ENCODE measurements around the gene FOXI1. TPM values are rescaled to one million over a fixed set of nuclear protein-coding genes. Genes with fewer than 3 reads are reported as not detected.

The FOXI1 gene
- polyA plus RNA-seq (2013): 0.05 TPM

- H3K4me3 ChIP-seq (ENCODE audit: control insufficient read depth in 1 of 7, extremely low read depth in 1 of 7, insufficient read depth in 4 of 7, low read depth in 2 of 7, low read length in 6 of 7): peak within 1 kb of the TSS in 1 of 7 experiments; percentile 25
- H3K27me3 ChIP-seq (replicated peaks in 2 of 5; ENCODE audit: control insufficient read depth in 4 of 5, insufficient read depth in 5 of 5, low read length in 4 of 5): no peaks in the 10 kb centered on the region
- ChIA-PET CTCF (interaction anchor here (1.0 kb wide), 1 partner anchor 79 kb away, joined by 4 read pairs; no protein-coding TSS in a partner anchor), POLR2A (interaction anchor here (0.6 kb wide), 1 partner anchor 1055 kb away, joined by 3 read pairs; no protein-coding TSS in a partner anchor)
- H3K4me1 ChIP-seq (ENCODE audit: control extremely low read depth in 1 of 4, control insufficient read depth in 4 of 4, insufficient read depth in 4 of 4, low read length in 3 of 4): peaks cover 0 to 11% (median 6%) of the 10 kb centered on the region in 4 experiments
- no peaks in the 10 kb centered on the region for H3K9me3 ChIP-seq (ENCODE audit: control extremely low read depth in 1 of 5, control insufficient read depth in 4 of 5, insufficient read depth in 2 of 5, low read depth in 1 of 5, low read length in 4 of 5)
- WGBS (ENCODE audit: insufficient coverage): 65% methylated on average over 32 of the region's 53 CpGs
- peak; percentile 48 to 84 (median 80) for DNase-seq
- no peaks in the 10 kb centered on the region for H3K36me3 ChIP-seq (ENCODE audit: control insufficient read depth in 4 of 4, insufficient read depth in 4 of 4, low read length in 3 of 4)
- no peak within 1 kb of the TSS for H3K27ac ChIP-seq (ENCODE audit: insufficient read depth in 1 of 2, low read depth in 1 of 2, low read length in 2 of 2, poor library complexity in 1 of 2, severe bottlenecking in 2 of 2)
These were observed at the start of gene FOXI1 for GRCh38 chr5:170105642-170106611. FOXI1 (plus strand) TSS chr5:170105897; CDS start chr5:170105958, 61 bp downstream.

GRCh38 chr5:170056561-170057267 lies 49.0 kb upstream of the FOXI1 start:
- peaks cover 49 to 89% (median 69%) of the 10 kb centered on the region in 4 experiments for H3K36me3 ChIP-seq (ENCODE audit: control insufficient read depth in 4 of 4, insufficient read depth in 4 of 4, low read length in 3 of 4)
- ChIA-PET CTCF (interaction anchor here (1.0 to 1.5 kb wide), 2 partner anchors 11 to 14 kb away, joined by 4 read pairs; no protein-coding TSS in a partner anchor), POLR2A (no interaction called here)
- DNase-seq: no peak
- H3K4me1 ChIP-seq (ENCODE audit: control extremely low read depth in 1 of 4, control insufficient read depth in 4 of 4, insufficient read depth in 4 of 4, low read length in 3 of 4): no peaks in the 10 kb centered on the region
- no peak overlapping the region for H3K4me3 ChIP-seq (ENCODE audit: control insufficient read depth in 1 of 7, extremely low read depth in 1 of 7, insufficient read depth in 4 of 7, low read depth in 2 of 7, low read length in 6 of 7)
- no peaks in the 10 kb centered on the region for H3K27me3 ChIP-seq (replicated peaks in 2 of 5; ENCODE audit: control insufficient read depth in 4 of 5, insufficient read depth in 5 of 5, low read length in 4 of 5)
- peaks cover 0 to 11% (median 5%) of the 10 kb centered on the region in 5 experiments for H3K9me3 ChIP-seq (ENCODE audit: control extremely low read depth in 1 of 5, control insufficient read depth in 4 of 5, insufficient read depth in 2 of 5, low read depth in 1 of 5, low read length in 4 of 5)
- WGBS (ENCODE audit: insufficient coverage): 98% methylated on average over 8 of the region's 11 CpGs
- H3K27ac ChIP-seq (ENCODE audit: insufficient read depth in 1 of 2, low read depth in 1 of 2, low read length in 2 of 2, poor library complexity in 1 of 2, severe bottlenecking in 2 of 2): no peak overlapping the region

- WGBS (ENCODE audit: insufficient coverage): over 99% methylated on average over 11 of the region's 11 CpGs
- H3K9me3 ChIP-seq (ENCODE audit: control extremely low read depth in 1 of 5, control insufficient read depth in 4 of 5, insufficient read depth in 2 of 5, low read depth in 1 of 5, low read length in 4 of 5): peaks cover 0 to 11% (median 5%) of the 10 kb centered on the region in 5 experiments
- no peaks in the 10 kb centered on the region for H3K4me1 ChIP-seq (ENCODE audit: control extremely low read depth in 1 of 4, control insufficient read depth in 4 of 4, insufficient read depth in 4 of 4, low read length in 3 of 4)
- no peak overlapping the region for H3K4me3 ChIP-seq (ENCODE audit: control insufficient read depth in 1 of 7, extremely low read depth in 1 of 7, insufficient read depth in 4 of 7, low read depth in 2 of 7, low read length in 6 of 7)
- no peaks in the 10 kb centered on the region for H3K27me3 ChIP-seq (replicated peaks in 2 of 5; ENCODE audit: control insufficient read depth in 4 of 5, insufficient read depth in 5 of 5, low read length in 4 of 5)
- CTCF ChIA-PET: interaction anchor here (0.6 to 1.5 kb wide), 3 partner anchors 10 to 227 kb away, joined by 3 to 4 read pairs (median 4); no protein-coding TSS in a partner anchor
- no peak for DNase-seq
- H3K27ac ChIP-seq (ENCODE audit: insufficient read depth in 1 of 2, low read depth in 1 of 2, low read length in 2 of 2, poor library complexity in 1 of 2, severe bottlenecking in 2 of 2): no peak overlapping the region
- POLR2A ChIA-PET: interaction anchor here (1.2 kb wide), 1 partner anchor 57 kb away, joined by 3 read pairs; no protein-coding TSS in a partner anchor
- peaks cover 49 to 89% (median 69%) of the 10 kb centered on the region in 4 experiments for H3K36me3 ChIP-seq (ENCODE audit: control insufficient read depth in 4 of 4, insufficient read depth in 4 of 4, low read length in 3 of 4)
These were observed 48.4 kb upstream of the FOXI1 start for GRCh38 chr5:170057311-170057710.

GRCh38 chr5:170059221-170059620 lies 46.5 kb upstream of the FOXI1 start:
- ChIA-PET POLR2A (no interaction called here), CTCF (interaction anchor here (1.3 kb wide), 1 partner anchor 79 kb away, joined by 3 read pairs; the partner anchor contains the start of gene INSYN2B)
- Histone ChIP-seq H3K27me3 (replicated peaks in 2 of 5; ENCODE audit: control insufficient read depth in 4 of 5, insufficient read depth in 5 of 5, low read length in 4 of 5) (no peaks in the 10 kb centered on the region), H3K4me3 (ENCODE audit: control insufficient read depth in 1 of 7, extremely low read depth in 1 of 7, insufficient read depth in 4 of 7, low read depth in 2 of 7, low read length in 6 of 7) (no peak overlapping the region), H3K4me1 (ENCODE audit: control extremely low read depth in 1 of 4, control insufficient read depth in 4 of 4, insufficient read depth in 4 of 4, low read length in 3 of 4) (no peaks in the 10 kb centered on the region), H3K27ac (ENCODE audit: insufficient read depth in 1 of 2, low read depth in 1 of 2, low read length in 2 of 2, poor library complexity in 1 of 2, severe bottlenecking in 2 of 2) (no peak overlapping the region), H3K36me3 (ENCODE audit: control insufficient read depth in 4 of 4, insufficient read depth in 4 of 4, low read length in 3 of 4) (peaks cover 56 to 93% (median 75%) of the 10 kb centered on the region in 4 experiments), H3K9me3 (ENCODE audit: control extremely low read depth in 1 of 5, control insufficient read depth in 4 of 5, insufficient read depth in 2 of 5, low read depth in 1 of 5, low read length in 4 of 5) (peaks cover 0 to 11% (median 7%) of the 10 kb centered on the region in 5 experiments)
- DNase-seq: no peak
- WGBS (ENCODE audit: insufficient coverage): 71% methylated on average over 1 of the region's 1 CpG

- H3K27me3 ChIP-seq (replicated peaks in 2 of 5; ENCODE audit: control insufficient read depth in 4 of 5, insufficient read depth in 5 of 5, low read length in 4 of 5): no peaks in the 10 kb centered on the region
- no peak overlapping the region for H3K4me3 ChIP-seq (ENCODE audit: control insufficient read depth in 1 of 7, extremely low read depth in 1 of 7, insufficient read depth in 4 of 7, low read depth in 2 of 7, low read length in 6 of 7)
- ChIA-PET POLR2A (no interaction called here), CTCF (interaction anchor here (1.5 kb wide), 1 partner anchor 10 kb away, joined by 4 read pairs; no protein-coding TSS in a partner anchor)
- H3K27ac ChIP-seq (ENCODE audit: insufficient read depth in 1 of 2, low read depth in 1 of 2, low read length in 2 of 2, poor library complexity in 1 of 2, severe bottlenecking in 2 of 2): no peak overlapping the region
- peaks cover 0 to 5% (median 0%) of the 10 kb centered on the region in 5 experiments for H3K9me3 ChIP-seq (ENCODE audit: control extremely low read depth in 1 of 5, control insufficient read depth in 4 of 5, insufficient read depth in 2 of 5, low read depth in 1 of 5, low read length in 4 of 5)
- H3K36me3 ChIP-seq (ENCODE audit: control insufficient read depth in 4 of 4, insufficient read depth in 4 of 4, low read length in 3 of 4): peaks cover 34 to 74% (median 62%) of the 10 kb centered on the region in 4 experiments
- no peak for DNase-seq
- H3K4me1 ChIP-seq (ENCODE audit: control extremely low read depth in 1 of 4, control insufficient read depth in 4 of 4, insufficient read depth in 4 of 4, low read length in 3 of 4): no peaks in the 10 kb centered on the region
These were observed 38.5 kb upstream of the FOXI1 start for GRCh38 chr5:170067152-170067551.

GRCh38 chr5:170067574-170068170 lies 38.0 kb upstream of the FOXI1 start:
- no peak for DNase-seq
- no peaks in the 10 kb centered on the region for H3K4me1 ChIP-seq (ENCODE audit: control extremely low read depth in 1 of 4, control insufficient read depth in 4 of 4, insufficient read depth in 4 of 4, low read length in 3 of 4)
- H3K27ac ChIP-seq (ENCODE audit: insufficient read depth in 1 of 2, low read depth in 1 of 2, low read length in 2 of 2, poor library complexity in 1 of 2, severe bottlenecking in 2 of 2): no peak overlapping the region
- no peak overlapping the region for H3K4me3 ChIP-seq (ENCODE audit: control insufficient read depth in 1 of 7, extremely low read depth in 1 of 7, insufficient read depth in 4 of 7, low read depth in 2 of 7, low read length in 6 of 7)
- H3K9me3 ChIP-seq (ENCODE audit: control extremely low read depth in 1 of 5, control insufficient read depth in 4 of 5, insufficient read depth in 2 of 5, low read depth in 1 of 5, low read length in 4 of 5): peaks cover 0 to 5% (median 0%) of the 10 kb centered on the region in 5 experiments
- ChIA-PET POLR2A (no interaction called here), CTCF (interaction anchor here (1.5 kb wide), 1 partner anchor 10 kb away, joined by 4 read pairs; no protein-coding TSS in a partner anchor)
- no peaks in the 10 kb centered on the region for H3K27me3 ChIP-seq (replicated peaks in 2 of 5; ENCODE audit: control insufficient read depth in 4 of 5, insufficient read depth in 5 of 5, low read length in 4 of 5)
- 100% methylated on average over 1 of the region's 4 CpGs for WGBS (ENCODE audit: insufficient coverage)
- H3K36me3 ChIP-seq (ENCODE audit: control insufficient read depth in 4 of 4, insufficient read depth in 4 of 4, low read length in 3 of 4): peaks cover 30 to 70% (median 63%) of the 10 kb centered on the region in 4 experiments

Measured in common myeloid progenitor, CD34-positive (primary cell).